Myocyte (in vitro differentiated cells): ENCODE data around the gene LNPEP. TPM values are rescaled to one million over a fixed set of nuclear protein-coding genes. Genes with fewer than 3 reads are reported as not detected.

ENCODE experiments used
- DNase-seq: peaks from one replicate; pipeline ENCODE4 v3.0.0-alpha.2; 2012; ENCODE audit warnings: low read depth
- total RNA-seq: library from RNA; depleted of rRNA; stranded (reverse); fragments of >200 nt; gene quantifications from 2 replicates; pipeline ENCODE4 v1.2.3, GENCODE V29; 2014

Gene LNPEP
- total RNA-seq, 1 donor from 2014 or later, result 40.5 TPM

- DNase-seq, result no peak
These were observed 59.5 kb downstream of the LNPEP start for GRCh38 chr5:96995419-96995818.

- peak; percentile 65 for DNase-seq
These were observed 61.5 kb downstream of the LNPEP start for GRCh38 chr5:96997265-96997859.

GRCh38 chr5:96999856-97000255 lies 64.0 kb downstream of the LNPEP start:
- no peak for DNase-seq

- DNase-seq, result peak; percentile 9
These were observed 64.5 kb downstream of the LNPEP start for GRCh38 chr5:97000391-97000790.

- DNase-seq, result no peak
These were observed 67.1 kb downstream of the LNPEP start for GRCh38 chr5:97002983-97003382.

- DNase-seq, result no peak
These were observed 68.7 kb downstream of the LNPEP start for GRCh38 chr5:97004423-97005060.

- no peak for DNase-seq
These were observed 70.7 kb downstream of the LNPEP start for GRCh38 chr5:97006454-97007060.

- DNase-seq, result peak; percentile 17
These were observed 73.5 kb downstream of the LNPEP start for GRCh38 chr5:97009212-97009898.

- no peak for DNase-seq
These were observed 74.0 kb downstream of the LNPEP start for GRCh38 chr5:97009921-97010320.

GRCh38 chr5:97010606-97011005 lies 74.7 kb downstream of the LNPEP start:
- DNase-seq, result no peak

GRCh38 chr5:97011567-97011966 lies 75.7 kb downstream of the LNPEP start:
- no peak for DNase-seq

GRCh38 chr5:97019435-97020117 lies 83.7 kb downstream of the LNPEP start:
- peak; percentile 68 for DNase-seq

GRCh38 chr5:97021416-97021815 lies 85.5 kb downstream of the LNPEP start:
- no peak for DNase-seq

GRCh38 chr5:97022898-97023297 lies 87.0 kb downstream of the LNPEP start:
- no peak for DNase-seq

GRCh38 chr5:97026721-97027120 lies 90.8 kb downstream of the LNPEP start:
- DNase-seq, result no peak

- DNase-seq, result no peak
These were observed 101.9 kb downstream of the LNPEP start for GRCh38 chr5:97037819-97038218.

- DNase-seq, result no peak
These were observed 105.4 kb downstream of the LNPEP start for GRCh38 chr5:97041239-97041638.

- no peak for DNase-seq
These were observed 107.1 kb downstream of the LNPEP start for GRCh38 chr5:97042996-97043395.

GRCh38 chr5:97043511-97043910 lies 107.6 kb downstream of the LNPEP start:
- DNase-seq, result peak; percentile 51

GRCh38 chr5:97044052-97044451 lies 108.2 kb downstream of the LNPEP start:
- DNase-seq, result peak; percentile 48

- DNase-seq, result no peak
These were observed 110.5 kb downstream of the LNPEP start for GRCh38 chr5:97046270-97046982.
